T-helper 1 cell treated with Interleukin-12 subunit alpha and Interleukin-12 subunit beta and Interleukin-4 antibody, amounts not matched to agents 30 μg/mL and 1 μg/mL, for 36 hours (primary cell): ENCODE results near the gene EEF2KMT.
"Not testable (repeated sequence)": the region's sequence is repeated elsewhere in the genome, so short reads cannot be mapped to it uniquely, and the experiment has no call there.

Experiments used
- H3K27ac Mint-ChIP-seq: one replicate; pipeline ENCODE4 v1.8.0; 2021; ENCODE audit warnings: mild to moderate bottlenecking, mixed read lengths
- H3K27me3 Mint-ChIP-seq: one replicate; pipeline ENCODE4 v1.8.0; 2021; ENCODE audit warnings: low read depth, mixed read lengths
- H3K36me3 Mint-ChIP-seq: one replicate; pipeline ENCODE4 v1.8.0; 2021; ENCODE audit warnings: low read depth, mixed read lengths
- H3K4me1 Mint-ChIP-seq: one replicate; pipeline ENCODE4 v1.8.0; 2021; ENCODE audit warnings: low read depth, mixed read lengths
- H3K4me3 Mint-ChIP-seq: one replicate; pipeline ENCODE4 v1.8.0; 2021; ENCODE audit warnings: mild to moderate bottlenecking, moderate library complexity, mixed read lengths
- H3K9me3 Mint-ChIP-seq: one replicate; pipeline ENCODE4 v1.8.0; 2021; ENCODE audit warnings: mixed read lengths

Gene EEF2KMT

DNA sequence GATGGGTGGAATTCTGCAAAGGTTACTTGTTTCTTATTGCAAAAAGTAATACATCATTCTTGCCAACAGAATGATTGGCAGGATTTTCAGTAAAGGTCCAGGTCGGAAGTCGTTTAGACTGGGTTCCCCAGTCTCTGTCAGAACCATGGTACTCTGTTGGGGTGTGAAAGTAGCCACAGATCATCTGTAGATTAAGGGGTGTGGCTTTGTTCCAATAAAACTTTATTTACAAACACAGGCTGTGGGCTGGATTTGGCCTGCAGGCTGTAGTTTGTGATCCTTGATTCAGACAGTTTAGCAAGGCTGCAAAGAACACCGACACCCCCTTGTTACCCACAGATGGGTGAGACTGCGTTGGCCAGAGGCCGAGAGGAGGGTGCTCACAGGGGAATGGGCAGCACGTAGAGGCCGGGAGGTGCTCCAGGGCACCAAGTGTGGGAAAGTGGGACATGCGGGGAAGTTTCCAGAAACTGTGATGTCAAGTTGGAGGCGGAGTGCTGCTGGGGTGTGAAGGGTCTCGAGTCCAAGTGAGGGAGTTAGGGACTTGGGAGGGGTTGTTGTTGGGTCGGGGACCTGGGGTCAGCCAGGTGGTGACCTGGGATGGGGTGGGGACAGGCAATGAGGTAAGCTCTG is 13.4 kb downstream of the EEF2KMT start:
- H3K4me3 Mint-ChIP-seq, H3K9me3 Mint-ChIP-seq, H3K27me3 Mint-ChIP-seq, H3K4me1 Mint-ChIP-seq, H3K27ac Mint-ChIP-seq: not testable (repeated sequence)
- H3K36me3 Mint-ChIP-seq = peaks cover 15% of the 10 kb centered on the region

DNA sequence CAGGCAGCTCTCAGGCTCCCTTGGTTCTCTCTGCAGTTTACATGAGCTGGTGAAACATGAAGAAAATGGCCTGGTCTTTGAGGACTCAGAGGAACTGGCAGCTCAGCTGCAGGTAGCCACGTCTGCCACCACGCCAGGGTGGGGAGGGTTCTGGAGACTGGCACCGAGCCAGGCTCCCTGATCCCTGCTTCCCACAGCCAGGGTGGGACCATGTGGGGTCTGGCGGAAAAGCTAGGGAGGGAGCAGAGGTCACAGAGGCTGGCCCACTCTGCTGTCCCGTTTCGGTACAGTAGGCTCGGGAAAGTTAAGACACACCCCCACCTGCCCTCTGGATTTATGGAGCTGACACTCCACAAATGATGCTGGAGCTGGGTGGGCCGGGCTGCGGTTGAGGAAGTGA is 13.9 kb downstream of the EEF2KMT start:
- H3K9me3 Mint-ChIP-seq, H3K4me1 Mint-ChIP-seq, H3K27me3 Mint-ChIP-seq, H3K27ac Mint-ChIP-seq, H3K4me3 Mint-ChIP-seq: not testable (repeated sequence)
- peaks cover 15% of the 10 kb centered on the region for H3K36me3 Mint-ChIP-seq

DNA sequence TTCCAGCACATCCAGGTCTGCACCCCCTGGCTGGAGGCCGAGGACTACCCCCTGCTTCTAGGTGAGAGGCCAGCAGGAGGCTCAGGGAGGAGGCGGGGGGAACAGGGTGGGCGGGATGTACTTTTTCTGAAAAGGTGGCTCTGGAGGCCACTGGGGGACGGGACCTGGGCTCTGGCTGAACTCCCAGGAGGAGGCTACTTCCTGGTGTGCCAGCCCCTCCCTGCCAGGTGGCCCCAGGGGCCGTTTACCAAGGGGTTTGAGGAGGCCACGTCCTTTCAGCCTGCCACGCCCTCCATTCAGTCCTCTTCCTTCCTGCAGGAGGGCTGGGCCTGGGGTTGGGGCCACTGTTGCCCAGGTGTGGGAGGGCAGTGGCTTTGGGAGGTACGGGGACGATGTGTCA is 16.6 kb downstream of the EEF2KMT start:
- not testable (repeated sequence) for H3K9me3 Mint-ChIP-seq
- peaks cover 13% of the 10 kb centered on the region for H3K36me3 Mint-ChIP-seq

DNA sequence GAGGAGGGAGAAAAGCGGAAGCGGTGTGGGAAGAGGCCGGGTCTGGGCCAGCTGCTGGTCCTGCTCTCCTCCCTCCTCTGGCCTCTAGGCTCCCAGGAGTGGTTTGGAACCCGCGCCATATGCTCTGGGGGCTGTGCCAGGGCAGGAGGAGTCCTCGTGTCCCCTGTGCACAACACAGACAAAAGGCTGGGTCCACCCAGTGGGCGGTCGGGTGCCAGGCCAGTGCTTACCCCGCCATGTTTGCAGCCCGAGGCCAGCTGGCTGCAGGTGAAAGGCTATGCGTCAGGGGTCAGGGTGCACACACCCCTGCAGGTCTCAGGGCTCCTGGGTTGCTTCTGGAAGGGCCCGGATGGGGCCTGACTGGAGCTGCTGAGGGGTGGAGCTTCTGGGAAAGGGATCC is 17.1 kb downstream of the EEF2KMT start:
- not testable (repeated sequence) for H3K27ac Mint-ChIP-seq, H3K4me3 Mint-ChIP-seq, H3K27me3 Mint-ChIP-seq, H3K4me1 Mint-ChIP-seq, H3K9me3 Mint-ChIP-seq
- peaks cover 13% of the 10 kb centered on the region for H3K36me3 Mint-ChIP-seq

More for the DNA sequence above, 16.6 kb downstream of the EEF2KMT start:
- H3K27me3 Mint-ChIP-seq, H3K4me1 Mint-ChIP-seq, H3K27ac Mint-ChIP-seq, H3K4me3 Mint-ChIP-seq: not testable (repeated sequence)

DNA sequence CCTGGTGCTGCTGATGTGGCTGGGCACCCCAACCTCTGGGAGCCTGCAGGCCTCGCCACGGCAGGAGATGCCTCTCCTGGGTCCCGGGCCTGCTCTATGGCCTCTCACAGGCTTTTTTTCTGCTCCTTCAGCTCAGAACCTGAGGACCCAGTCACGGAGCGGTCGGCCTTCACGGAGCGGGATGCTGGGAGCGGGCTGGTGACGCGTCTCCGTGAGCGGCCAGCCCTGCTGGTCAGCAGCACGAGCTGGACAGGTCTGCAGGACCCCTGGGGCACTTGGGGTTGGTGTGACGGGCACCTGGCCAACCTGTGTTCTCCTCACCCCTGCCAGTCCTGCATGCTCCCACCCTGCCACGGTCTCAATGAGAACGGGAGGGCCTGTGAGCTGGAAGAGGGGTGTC is 19.0 kb downstream of the EEF2KMT start:
- H3K9me3 Mint-ChIP-seq = no peaks in the 10 kb centered on the region
- H3K36me3 Mint-ChIP-seq = peaks cover 5% of the 10 kb centered on the region
- H3K4me1 Mint-ChIP-seq = peaks cover 3% of the 10 kb centered on the region
- no peaks in the 10 kb centered on the region for H3K27me3 Mint-ChIP-seq
- no peak overlapping the region for H3K27ac Mint-ChIP-seq
- H3K4me3 Mint-ChIP-seq = no peak overlapping the region

DNA sequence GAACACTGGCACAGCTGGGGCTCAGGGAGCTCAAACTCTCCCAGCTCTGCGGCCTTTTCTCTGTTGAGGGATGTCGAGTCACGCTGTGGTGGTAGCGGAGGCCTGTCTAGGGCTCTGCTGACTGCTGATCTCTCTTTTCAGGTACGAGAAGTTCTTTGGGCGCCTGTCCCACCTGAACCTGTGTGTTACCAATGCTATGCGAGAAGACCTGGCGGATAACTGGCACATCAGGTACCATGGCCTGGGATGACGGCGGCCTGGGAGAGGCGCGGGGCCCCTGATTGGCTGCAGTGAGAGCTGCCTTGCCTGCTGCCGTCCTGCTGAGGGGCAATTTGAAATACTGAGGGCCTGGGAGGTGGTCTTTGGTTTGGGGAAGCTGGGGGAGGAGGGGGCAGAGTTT is 20.3 kb downstream of the EEF2KMT start:
- H3K36me3 Mint-ChIP-seq = peaks cover 4% of the 10 kb centered on the region
- no peaks in the 10 kb centered on the region for H3K27me3 Mint-ChIP-seq
- no peak overlapping the region for H3K27ac Mint-ChIP-seq
- no peaks in the 10 kb centered on the region for H3K9me3 Mint-ChIP-seq
- H3K4me1 Mint-ChIP-seq = peaks cover 13% of the 10 kb centered on the region
- no peak overlapping the region for H3K4me3 Mint-ChIP-seq

DNA sequence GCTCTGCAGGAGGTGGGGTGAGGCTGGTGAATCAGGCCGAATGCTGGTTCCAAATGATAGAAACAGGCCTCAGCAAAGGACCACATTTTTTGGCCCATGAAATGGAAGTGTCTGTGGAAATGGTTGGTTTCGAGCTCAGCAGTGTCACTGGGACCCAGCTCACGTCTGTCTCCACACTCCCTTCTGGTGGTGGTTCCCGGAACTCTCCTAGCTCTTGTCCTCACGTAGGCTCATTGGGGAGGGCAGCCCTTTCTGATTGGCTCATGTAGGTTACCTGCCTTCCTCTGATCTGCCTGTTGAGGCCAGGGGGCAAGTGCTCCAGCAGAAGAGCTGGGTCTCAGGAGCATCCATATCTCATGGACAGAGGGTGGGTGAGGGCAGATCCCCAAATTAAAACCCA is 22.0 kb downstream of the EEF2KMT start:
- H3K9me3 Mint-ChIP-seq = no peaks in the 10 kb centered on the region
- H3K36me3 Mint-ChIP-seq = peaks cover 5% of the 10 kb centered on the region
- H3K27ac Mint-ChIP-seq = no peak overlapping the region
- H3K4me3 Mint-ChIP-seq = no peak overlapping the region
- peaks cover 22% of the 10 kb centered on the region for H3K4me1 Mint-ChIP-seq
- no peaks in the 10 kb centered on the region for H3K27me3 Mint-ChIP-seq

DNA sequence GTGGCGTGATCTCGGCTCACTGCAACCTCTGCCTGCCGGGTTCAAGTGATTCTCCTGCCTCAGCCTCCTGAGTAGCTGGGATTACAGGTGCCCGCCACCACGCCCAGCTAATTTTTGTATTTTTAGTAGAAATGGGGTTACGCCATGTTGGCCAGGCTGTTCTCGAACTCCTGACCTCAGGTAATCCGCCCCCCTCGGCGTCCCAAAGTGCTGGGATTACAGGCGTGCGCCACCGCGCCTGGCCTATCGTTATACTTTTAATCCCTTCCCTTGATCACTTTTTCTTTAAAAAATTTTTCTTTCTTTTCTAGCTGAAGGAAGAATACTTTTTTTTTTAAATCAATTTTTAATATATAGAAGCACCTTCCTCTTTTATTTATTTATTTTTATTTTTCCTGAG is 23.8 kb downstream of the EEF2KMT start:
- H3K4me1 Mint-ChIP-seq = peaks cover 22% of the 10 kb centered on the region
- H3K4me3 Mint-ChIP-seq, H3K9me3 Mint-ChIP-seq, H3K27me3 Mint-ChIP-seq, H3K36me3 Mint-ChIP-seq, H3K27ac Mint-ChIP-seq: not testable (repeated sequence)

DNA sequence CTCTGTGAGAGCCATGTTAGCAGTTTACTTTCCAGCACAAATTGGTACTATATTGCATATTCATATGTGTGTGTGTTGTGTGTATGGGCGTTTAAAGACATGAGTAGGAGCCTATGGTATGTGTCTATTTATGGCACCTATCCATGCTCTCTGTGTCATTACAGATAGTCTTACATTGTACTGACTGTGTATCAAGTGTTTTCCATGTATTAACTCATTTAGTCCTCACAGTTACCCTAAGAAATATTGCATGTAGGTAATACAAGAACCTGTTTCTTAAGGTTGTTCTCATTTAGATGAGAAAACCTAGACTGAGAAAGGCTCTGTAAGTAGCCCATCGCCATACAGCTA is 24.3 kb downstream of the EEF2KMT start:
- peak overlapping the region; percentile 97 for H3K4me3 Mint-ChIP-seq
- peaks cover 22% of the 10 kb centered on the region for H3K4me1 Mint-ChIP-seq
- no peaks in the 10 kb centered on the region for H3K27me3 Mint-ChIP-seq
- peaks cover 4% of the 10 kb centered on the region for H3K36me3 Mint-ChIP-seq
- H3K9me3 Mint-ChIP-seq = no peaks in the 10 kb centered on the region
- H3K27ac Mint-ChIP-seq = peak overlapping the region; percentile 80

DNA sequence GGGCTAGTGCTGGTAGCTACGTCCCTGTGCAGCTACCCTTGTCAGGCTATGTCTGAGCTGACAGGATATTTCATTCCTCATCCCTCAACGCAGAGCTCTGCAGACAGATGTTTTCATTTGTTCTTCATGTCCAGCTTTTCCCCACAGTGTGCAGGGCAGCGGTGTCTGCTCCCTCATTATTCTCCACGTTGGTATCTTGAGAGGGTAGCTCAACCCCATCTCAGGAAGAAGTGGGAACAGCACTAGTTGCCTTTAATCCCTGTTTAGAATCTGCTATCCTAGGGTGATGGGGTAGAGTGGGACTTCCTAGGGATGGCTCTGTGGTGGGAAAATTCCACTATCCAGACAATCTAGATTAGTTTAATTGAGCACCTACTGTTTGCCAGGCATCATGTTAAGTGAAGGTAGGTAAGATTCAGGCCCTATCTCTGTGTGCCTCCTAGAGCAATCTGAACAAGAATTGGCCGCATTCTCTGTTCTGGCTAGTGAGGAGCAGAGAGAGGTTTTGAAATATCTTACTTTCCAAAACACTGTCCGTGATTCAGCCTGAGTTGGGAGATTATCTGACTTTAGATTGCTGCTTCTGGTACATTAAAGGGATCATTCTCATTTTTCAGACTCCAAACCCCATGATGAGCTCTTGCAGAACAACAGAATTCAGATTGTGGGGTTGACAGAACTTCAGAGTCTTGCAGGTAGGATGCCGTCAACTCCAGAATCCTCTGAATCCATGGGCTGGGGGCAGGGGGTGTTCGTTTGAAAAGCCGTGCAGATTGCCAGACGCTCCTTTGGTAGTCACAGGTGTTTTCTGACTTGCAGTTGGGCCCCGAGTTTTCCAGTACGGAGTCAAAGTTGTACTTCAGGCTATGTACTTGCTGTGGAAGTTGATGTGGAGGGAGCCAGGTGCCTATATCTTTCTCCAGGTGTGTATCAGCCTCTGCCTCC is 25.0 kb downstream of the EEF2KMT start:
- H3K4me1 Mint-ChIP-seq = peaks cover 22% of the 10 kb centered on the region
- peaks cover 4% of the 10 kb centered on the region for H3K36me3 Mint-ChIP-seq
- peak overlapping the region; percentile 97 for H3K4me3 Mint-ChIP-seq
- no peaks in the 10 kb centered on the region for H3K9me3 Mint-ChIP-seq
- H3K27me3 Mint-ChIP-seq = no peaks in the 10 kb centered on the region
- peak overlapping the region; percentile 98 for H3K27ac Mint-ChIP-seq

DNA sequence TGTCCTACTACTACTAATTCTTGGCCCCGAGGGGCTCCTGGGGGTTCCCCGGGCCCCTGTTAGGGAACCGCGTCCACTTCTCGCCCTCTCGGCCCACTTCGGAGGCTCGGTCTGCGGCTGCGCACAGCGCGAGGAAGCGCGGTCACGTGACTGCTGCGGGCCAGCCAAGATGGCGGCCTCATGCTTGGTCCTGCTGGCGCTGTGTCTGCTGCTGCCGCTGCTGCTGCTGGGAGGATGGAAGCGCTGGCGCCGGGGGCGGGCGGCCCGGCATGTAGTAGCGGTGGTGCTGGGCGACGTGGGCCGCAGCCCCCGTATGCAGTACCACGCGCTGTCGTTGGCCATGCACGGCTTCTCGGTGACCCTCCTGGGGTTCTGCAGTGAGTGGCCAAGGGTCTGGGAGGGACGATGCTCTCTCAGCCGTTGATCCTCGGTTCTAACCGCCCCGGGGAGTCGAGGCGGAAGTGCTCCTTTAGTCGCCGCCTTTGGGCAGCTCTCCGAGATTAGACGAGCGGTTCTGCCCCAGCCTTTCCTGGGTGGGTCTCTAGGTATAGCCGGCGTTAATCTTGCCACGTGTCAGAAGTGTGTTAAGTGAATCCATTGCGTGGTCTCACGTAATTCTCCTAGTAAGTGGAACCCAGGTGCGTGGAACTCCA is 25.8 kb downstream of the EEF2KMT start, which contains the start of gene ALG1:
Gene ALG1, plus strand, starts transcription at position 163 of the 653 bp plus-strand sequence. Its CDS starts 7 bp downstream, at position 170.
- peak within 1 kb of the TSS; percentile 98 for H3K27ac Mint-ChIP-seq
- peak within 1 kb of the TSS; percentile 97 for H3K4me3 Mint-ChIP-seq
- peaks cover 4% of the 10 kb centered on the region for H3K36me3 Mint-ChIP-seq
- no peaks in the 10 kb centered on the region for H3K9me3 Mint-ChIP-seq
- peaks cover 4% of the 10 kb centered on the region for H3K27me3 Mint-ChIP-seq
- H3K4me1 Mint-ChIP-seq = peaks cover 22% of the 10 kb centered on the region

DNA sequence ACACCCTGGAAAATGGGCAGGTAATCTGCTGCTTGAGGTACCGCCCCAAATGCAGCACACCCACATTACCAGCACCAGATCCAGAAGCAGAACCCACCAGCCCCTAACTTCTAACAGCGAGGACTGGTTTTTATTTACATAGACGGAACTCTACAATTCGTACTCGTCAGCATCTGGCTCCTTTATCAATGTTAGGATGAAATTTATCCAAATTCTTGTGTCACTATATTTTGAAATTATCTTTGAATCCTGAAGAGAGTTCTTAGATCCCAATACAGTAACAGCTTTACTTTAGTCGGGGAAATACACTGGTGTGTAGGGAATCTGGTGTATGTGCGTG is 26.3 kb downstream of the EEF2KMT start:
- Mint-ChIP-seq H3K27ac (peak overlapping the region; percentile 98), H3K27me3 (peaks cover 4% of the 10 kb centered on the region), H3K9me3 (no peaks in the 10 kb centered on the region), H3K36me3 (peaks cover 4% of the 10 kb centered on the region), H3K4me1 (peaks cover 22% of the 10 kb centered on the region), H3K4me3 (peak overlapping the region; percentile 97)

DNA sequence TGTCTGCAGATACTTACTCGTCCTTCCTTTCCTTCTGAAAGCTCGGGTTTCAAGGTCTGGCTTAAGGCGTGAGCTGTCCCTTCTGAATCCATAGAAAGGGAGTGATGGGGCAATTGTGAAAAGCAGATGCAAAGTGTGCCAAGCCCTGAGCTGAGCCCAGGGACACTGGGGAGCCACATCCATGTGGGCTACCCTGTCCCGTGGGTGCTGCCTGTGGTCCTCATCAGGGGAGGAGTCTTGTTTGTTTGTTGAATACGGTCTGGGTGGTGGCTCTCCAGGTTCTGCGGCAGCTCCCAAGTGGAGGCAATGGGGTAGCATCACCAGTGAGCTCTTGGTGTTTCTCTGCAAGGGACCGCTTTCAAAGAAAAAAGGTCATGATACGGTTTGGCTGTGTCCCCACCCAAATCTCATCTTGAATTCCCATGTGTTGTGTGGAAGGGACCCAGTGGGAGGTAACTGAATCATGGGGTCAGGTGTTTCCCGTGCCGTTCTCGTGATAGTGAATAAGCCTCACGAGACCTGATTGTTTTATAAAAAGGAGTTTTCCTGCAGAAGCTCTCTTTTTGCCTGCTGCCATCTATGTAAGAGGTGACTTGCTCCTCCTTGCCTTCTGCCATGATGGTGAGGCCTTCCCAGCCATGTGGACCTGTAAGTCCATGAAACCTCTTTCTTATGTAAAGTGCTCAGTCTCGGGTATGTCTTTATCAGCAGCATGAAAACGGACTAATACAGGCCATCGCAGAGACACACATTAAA is 27.0 kb downstream of the EEF2KMT start:
- Mint-ChIP-seq H3K4me1 (peaks cover 22% of the 10 kb centered on the region), H3K36me3 (peaks cover 4% of the 10 kb centered on the region), H3K27me3 (peaks cover 4% of the 10 kb centered on the region), H3K4me3 (no peak overlapping the region), H3K27ac (peak overlapping the region; percentile 98), H3K9me3 (no peaks in the 10 kb centered on the region)

DNA sequence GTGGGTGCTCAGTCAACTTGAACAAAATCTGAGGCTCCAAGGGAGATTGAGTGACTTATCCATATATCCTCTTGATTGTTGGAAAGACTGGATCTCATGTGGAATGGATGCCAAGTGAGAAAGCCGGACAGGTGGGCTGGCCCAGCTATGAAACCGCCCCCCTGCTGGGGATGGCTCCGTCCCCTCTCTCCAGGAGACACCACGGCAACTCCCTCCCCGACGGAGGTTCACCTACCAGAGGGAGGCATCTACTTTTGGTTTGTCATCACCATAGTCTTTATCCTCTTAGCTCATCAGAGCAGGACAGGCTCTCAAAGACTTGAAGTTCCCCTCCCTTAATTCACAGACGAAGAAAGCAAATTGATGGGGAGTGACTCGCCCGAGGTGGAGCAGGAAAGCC is 27.7 kb downstream of the EEF2KMT start:
- H3K27ac Mint-ChIP-seq = no peak overlapping the region
- peaks cover 2% of the 10 kb centered on the region for H3K36me3 Mint-ChIP-seq
- H3K27me3 Mint-ChIP-seq = peaks cover 4% of the 10 kb centered on the region
- no peak overlapping the region for H3K4me3 Mint-ChIP-seq
- peaks cover 22% of the 10 kb centered on the region for H3K4me1 Mint-ChIP-seq
- H3K9me3 Mint-ChIP-seq = no peaks in the 10 kb centered on the region
